ENCODE results near the gene ATP8A1. TPM values are rescaled to one million over a fixed set of nuclear protein-coding genes. Genes with fewer than 3 reads are reported as not detected.

The ATP8A1 gene
- total and polyA plus RNA-seq, 2 of the 4 experiments (the other 2 are of a cell fraction): 0.12 to 0.36 TPM

DNA sequence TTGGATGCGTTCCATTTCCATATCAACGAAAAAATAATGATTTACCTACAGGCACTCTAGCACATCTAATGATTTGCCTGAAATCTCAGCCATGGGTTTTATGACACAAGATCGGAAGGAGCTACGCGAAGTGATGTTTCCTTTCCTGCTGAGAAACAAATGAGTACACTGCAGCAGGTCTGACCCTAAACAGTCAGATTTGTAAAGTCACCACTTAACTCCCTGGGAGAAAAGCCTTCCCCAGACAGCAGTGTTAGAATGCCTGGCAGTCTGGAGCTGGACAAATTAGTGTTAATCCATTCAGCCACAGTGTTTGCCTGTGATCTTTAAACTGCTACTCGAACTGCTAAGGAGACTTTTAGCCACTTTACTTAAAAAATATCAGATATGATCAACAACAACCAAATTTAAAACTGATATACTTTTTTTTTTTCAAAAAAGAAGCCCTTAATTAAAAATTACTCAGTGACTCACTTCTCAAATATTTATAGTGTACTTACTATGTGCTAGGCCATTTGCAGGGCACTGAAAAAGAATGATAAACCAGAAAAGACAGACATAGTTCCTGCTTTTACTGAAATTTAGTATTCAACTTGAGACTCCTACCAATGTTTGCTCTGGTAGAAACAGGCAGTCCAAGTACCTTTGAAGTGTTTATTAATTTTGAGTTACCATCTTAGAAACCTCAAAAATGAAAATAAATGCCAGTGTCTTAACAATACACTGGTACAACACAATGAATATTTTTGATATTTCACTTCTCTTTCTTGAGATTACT is 155.1 kb downstream of the ATP8A1 start:
- H4K8ac ChIP-seq (ENCODE audit: low read depth in 2 of 2, low read length in 2 of 2): no peak overlapping the region
- no peak overlapping the region for H4K91ac ChIP-seq (ENCODE audit: insufficient read depth, low read depth, low read length)
- no peaks in the 10 kb centered on the region for H3K27me3 ChIP-seq (ENCODE audit: control insufficient read depth, insufficient read depth, low read length)
- H3K14ac ChIP-seq (replicated peaks; ENCODE audit: low read depth, low read length): no peak overlapping the region
- ATAC-seq (ENCODE audit: low read depth) (no peak), DNase-seq (no peak)
- no peak overlapping the region for H2BK120ac ChIP-seq (ENCODE audit: low read depth, low read length)
- no CpG with 5 or more reads among the region's 6 CpGs for WGBS, 2 experiments (ENCODE audit: extremely low coverage in 2 of 2, insufficient read length in 1 of 2)
- no peak overlapping the region for H3K27ac ChIP-seq (ENCODE audit: insufficient read depth, low read length)
- BruUV-seq (replicated peaks): no TSS peak
- no peak overlapping the region for H3K4me3 ChIP-seq (ENCODE audit: insufficient read depth, low read depth, low read length)
- no peaks in the 10 kb centered on the region for H3K9me3 ChIP-seq (ENCODE audit: control insufficient read depth, insufficient read depth, low read length)
- ChIA-PET POLR2A (ENCODE audit: unreplicated experiment) (no interaction called here), CTCF (interaction anchor here (0.9 kb wide), 1 partner anchor 10 kb away, joined by 4 read pairs; no protein-coding TSS in a partner anchor)
- H2AK5ac ChIP-seq (ENCODE audit: low read depth, low read length): no peak overlapping the region
- H3K36me3 ChIP-seq (ENCODE audit: control insufficient read depth, insufficient read depth, low read length): no peaks in the 10 kb centered on the region
- H3K18ac ChIP-seq (ENCODE audit: low read depth, low read length): no peak overlapping the region
- in situ Hi-C loops (cut with MboI; ENCODE audit: low sequenced_read_pairs): no loop called here
- H3K4me1 ChIP-seq (ENCODE audit: control insufficient read depth, insufficient read depth, low read length): no peaks in the 10 kb centered on the region
- no peak for TF ChIP-seq CEBPB (IDR thresholded peaks at IDR 0.05; ENCODE audit: low read depth, low read length)
- no peak for TF ChIP-seq NFE2L2 (IDR thresholded peaks at IDR 0.05; ENCODE audit: low read depth, low read length)
- no peak for TF ChIP-seq RAD21 (IDR thresholded peaks at IDR 0.05; ENCODE audit: low read length)
- no peak for TF ChIP-seq RCOR1 (IDR thresholded peaks at IDR 0.05; ENCODE audit: insufficient replicate concordance, low read length)
- TF ChIP-seq POLR2A (IDR thresholded peaks at IDR 0.05; ENCODE audit: low read depth, low read length): no peak
- TF ChIP-seq MXI1 (IDR thresholded peaks at IDR 0.05; ENCODE audit: borderline replicate concordance, low read depth, low read length): no peak
- no peak for TF ChIP-seq BHLHE40 (IDR thresholded peaks at IDR 0.05; ENCODE audit: low read depth, low read length)
- TF ChIP-seq MAZ (IDR thresholded peaks at IDR 0.05; ENCODE audit: borderline replicate concordance, low read depth, low read length): no peak
- TF ChIP-seq, protein P1, sequence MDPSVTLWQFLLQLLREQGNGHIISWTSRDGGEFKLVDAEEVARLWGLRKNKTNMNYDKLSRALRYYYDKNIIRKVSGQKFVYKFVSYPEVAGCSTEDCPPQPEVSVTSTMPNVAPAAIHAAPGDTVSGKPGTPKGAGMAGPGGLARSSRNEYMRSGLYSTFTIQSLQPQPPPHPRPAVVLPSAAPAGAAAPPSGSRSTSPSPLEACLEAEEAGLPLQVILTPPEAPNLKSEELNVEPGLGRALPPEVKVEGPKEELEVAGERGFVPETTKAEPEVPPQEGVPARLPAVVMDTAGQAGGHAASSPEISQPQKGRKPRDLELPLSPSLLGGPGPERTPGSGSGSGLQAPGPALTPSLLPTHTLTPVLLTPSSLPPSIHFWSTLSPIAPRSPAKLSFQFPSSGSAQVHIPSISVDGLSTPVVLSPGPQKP (IDR thresholded peaks at IDR 0.05; ENCODE audit: borderline replicate concordance, low read depth, low read length): no peak
- no peak for TF ChIP-seq MAFK (IDR thresholded peaks at IDR 0.05; ENCODE audit: low read depth, low read length)
- TF ChIP-seq, protein P2, sequence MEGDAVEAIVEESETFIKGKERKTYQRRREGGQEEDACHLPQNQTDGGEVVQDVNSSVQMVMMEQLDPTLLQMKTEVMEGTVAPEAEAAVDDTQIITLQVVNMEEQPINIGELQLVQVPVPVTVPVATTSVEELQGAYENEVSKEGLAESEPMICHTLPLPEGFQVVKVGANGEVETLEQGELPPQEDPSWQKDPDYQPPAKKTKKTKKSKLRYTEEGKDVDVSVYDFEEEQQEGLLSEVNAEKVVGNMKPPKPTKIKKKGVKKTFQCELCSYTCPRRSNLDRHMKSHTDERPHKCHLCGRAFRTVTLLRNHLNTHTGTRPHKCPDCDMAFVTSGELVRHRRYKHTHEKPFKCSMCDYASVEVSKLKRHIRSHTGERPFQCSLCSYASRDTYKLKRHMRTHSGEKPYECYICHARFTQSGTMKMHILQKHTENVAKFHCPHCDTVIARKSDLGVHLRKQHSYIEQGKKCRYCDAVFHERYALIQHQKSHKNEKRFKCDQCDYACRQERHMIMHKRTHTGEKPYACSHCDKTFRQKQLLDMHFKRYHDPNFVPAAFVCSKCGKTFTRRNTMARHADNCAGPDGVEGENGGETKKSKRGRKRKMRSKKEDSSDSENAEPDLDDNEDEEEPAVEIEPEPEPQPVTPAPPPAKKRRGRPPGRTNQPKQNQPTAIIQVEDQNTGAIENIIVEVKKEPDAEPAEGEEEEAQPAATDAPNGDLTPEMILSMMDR (conservative IDR thresholded peaks at IDR 0.05; ENCODE audit: low read depth, low read length): no peak
- no peak for TF ChIP-seq FOS (IDR thresholded peaks at IDR 0.05; ENCODE audit: low read depth, low read length)
- H2BK15ac ChIP-seq (ENCODE audit: low read depth, low read length): no peak overlapping the region
- no peaks in the 10 kb centered on the region for H3K79me1 ChIP-seq (ENCODE audit: low read depth in 1 of 2, low read length in 2 of 2)
- no peak overlapping the region for H3K4me2 ChIP-seq (ENCODE audit: low read depth, low read length)
- no peak overlapping the region for H3K4ac ChIP-seq (ENCODE audit: low read depth, low read length)
- H3K56ac ChIP-seq (ENCODE audit: extremely low read depth, insufficient read depth, low read length): no peak overlapping the region
- H3K23ac ChIP-seq (ENCODE audit: low read depth, low read length): no peak overlapping the region
- H3K9me1 ChIP-seq (ENCODE audit: insufficient read depth, low read length): no peaks in the 10 kb centered on the region
- no peak overlapping the region for H2AK9ac ChIP-seq (replicated peaks; ENCODE audit: low read depth, low read length, poor library complexity)
- H2BK5ac ChIP-seq (ENCODE audit: low read depth, low read length, poor library complexity, severe bottlenecking): no peak overlapping the region
- intact Hi-C loops (cut with micrococcal nuclease): no loop called here
- dilution Hi-C loops (cut with HindIII; ENCODE audit: low sequenced_read_pairs, unreplicated experiment): no loop called here
- H2BK20ac ChIP-seq (ENCODE audit: low read depth, low read length): no peak overlapping the region
- no peak overlapping the region for H2AFZ ChIP-seq (replicated peaks; ENCODE audit: low read length, poor library complexity)
- H4K5ac ChIP-seq (ENCODE audit: low read depth, low read length): no peak overlapping the region
- H4K20me1 ChIP-seq (ENCODE audit: insufficient read depth, low read length): no peaks in the 10 kb centered on the region
- no peak overlapping the region for H3K9ac ChIP-seq (ENCODE audit: low read depth, low read length)

Measured in IMR-90 (cell line).